ENCODE measurements around the gene ANKRD9.

DNA sequence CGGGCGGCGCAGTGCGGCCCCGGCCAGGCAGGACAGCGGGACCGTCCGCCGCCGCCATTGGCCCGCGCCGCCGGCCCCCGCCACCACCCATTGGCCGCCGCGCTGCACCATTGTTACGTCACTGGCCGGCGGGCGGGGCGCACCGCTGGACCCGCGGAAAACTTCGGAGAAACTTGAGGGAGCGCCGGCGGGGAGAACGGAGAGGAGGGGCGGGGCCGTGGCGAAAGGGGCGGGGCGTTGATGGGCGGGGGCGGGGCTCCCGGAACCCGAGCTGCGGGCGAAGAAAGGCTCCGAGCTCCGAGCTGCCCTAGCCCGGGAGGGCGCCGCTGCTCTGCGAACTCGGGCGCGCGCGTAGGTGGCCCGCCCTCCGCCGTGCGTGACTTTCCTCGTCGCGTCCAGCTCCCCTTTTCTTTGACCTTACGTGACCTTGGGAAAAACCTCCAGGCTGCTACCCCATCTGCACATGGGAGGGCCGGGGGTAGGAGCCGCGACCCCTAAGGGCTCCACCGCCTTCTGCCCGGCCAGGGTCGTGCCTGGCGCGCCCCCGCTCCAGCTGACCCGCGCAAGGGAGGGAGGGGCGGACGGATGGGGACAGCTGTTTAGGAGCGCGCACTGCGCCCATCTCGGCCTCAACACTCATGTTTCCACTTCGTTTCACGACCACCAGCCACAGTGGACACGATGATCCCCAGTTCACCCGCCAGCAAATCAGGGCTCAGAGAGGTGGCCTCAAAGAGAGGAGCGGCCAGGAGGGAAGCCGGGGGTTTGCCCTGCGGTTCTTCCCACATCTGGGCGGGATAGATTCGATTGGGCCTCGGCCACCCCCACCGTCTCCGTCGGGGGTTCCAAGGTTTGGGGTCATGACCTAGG lies at the start of gene ANKRD9:
- TF ChIP-seq, protein P1, sequence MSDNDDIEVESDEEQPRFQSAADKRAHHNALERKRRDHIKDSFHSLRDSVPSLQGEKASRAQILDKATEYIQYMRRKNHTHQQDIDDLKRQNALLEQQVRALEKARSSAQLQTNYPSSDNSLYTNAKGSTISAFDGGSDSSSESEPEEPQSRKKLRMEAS (IDR thresholded peaks at IDR 0.05; ENCODE audit: insufficient read depth, insufficient read length), result no peak
- TF ChIP-seq EZH2 (IDR thresholded peaks at IDR 0.05; ENCODE audit: borderline replicate concordance, low read depth, low read length, severe bottlenecking), result no peak
- TF ChIP-seq, protein P2, sequence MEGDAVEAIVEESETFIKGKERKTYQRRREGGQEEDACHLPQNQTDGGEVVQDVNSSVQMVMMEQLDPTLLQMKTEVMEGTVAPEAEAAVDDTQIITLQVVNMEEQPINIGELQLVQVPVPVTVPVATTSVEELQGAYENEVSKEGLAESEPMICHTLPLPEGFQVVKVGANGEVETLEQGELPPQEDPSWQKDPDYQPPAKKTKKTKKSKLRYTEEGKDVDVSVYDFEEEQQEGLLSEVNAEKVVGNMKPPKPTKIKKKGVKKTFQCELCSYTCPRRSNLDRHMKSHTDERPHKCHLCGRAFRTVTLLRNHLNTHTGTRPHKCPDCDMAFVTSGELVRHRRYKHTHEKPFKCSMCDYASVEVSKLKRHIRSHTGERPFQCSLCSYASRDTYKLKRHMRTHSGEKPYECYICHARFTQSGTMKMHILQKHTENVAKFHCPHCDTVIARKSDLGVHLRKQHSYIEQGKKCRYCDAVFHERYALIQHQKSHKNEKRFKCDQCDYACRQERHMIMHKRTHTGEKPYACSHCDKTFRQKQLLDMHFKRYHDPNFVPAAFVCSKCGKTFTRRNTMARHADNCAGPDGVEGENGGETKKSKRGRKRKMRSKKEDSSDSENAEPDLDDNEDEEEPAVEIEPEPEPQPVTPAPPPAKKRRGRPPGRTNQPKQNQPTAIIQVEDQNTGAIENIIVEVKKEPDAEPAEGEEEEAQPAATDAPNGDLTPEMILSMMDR (IDR thresholded peaks at IDR 0.05; ENCODE audit: extremely low read depth in 1 of 2, insufficient read depth in 1 of 2, low read depth in 1 of 2, low read length in 2 of 2), result no peak
- TF ChIP-seq POLR2AphosphoS5 (IDR thresholded peaks at IDR 0.05; ENCODE audit: insufficient read depth, low read depth, low read length), result no peak
